ENCODE data around the gene CTDSPL. TPM values are rescaled to one million over a fixed set of nuclear protein-coding genes. Genes with fewer than 3 reads are reported as not detected.

CTDSPL gene
- total RNA-seq, 1 donor from 2014 or later: 43.0 TPM

DNA sequence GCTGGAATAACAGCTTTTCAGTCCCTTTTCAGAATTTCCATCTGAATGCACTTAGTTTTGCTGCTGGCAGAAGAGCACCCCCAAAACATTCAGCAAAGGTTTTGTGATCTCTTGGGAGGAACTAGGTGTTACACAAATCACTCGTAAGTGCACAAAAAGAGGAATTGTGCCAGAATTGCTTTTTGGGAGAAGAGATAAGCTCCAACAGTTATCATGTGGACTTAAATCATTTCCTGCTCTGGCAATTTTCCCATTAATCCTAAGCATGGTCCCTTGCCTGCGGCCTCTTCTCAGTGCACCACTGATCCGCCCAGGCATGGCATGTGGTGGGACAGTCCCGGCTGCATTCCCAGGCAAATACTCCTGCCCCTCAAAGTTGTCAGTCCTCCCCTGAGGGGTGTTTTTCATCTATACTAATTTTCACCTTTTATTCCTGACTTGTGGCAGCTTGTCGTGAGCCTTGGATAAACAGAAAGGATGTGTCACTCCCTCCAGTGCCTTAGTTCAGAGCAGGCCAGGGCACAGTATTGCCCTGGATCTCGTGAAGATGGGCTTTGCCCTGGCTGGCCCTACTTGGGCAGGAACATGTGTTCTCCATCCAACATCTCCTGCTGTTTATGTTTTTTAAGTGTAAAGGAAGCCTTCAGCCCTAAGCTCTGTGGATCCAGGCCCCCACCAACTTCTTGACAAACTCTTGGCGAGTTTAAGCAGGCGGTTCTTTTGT is 84.3 kb downstream of the CTDSPL start:
- no peaks in the 10 kb centered on the region for H3K27me3 Mint-ChIP-seq (ENCODE audit: insufficient read depth, low read depth)

GRCh38 chr3:37946531-37946889 is 84.8 kb downstream of the CTDSPL start:
- Mint-ChIP-seq H3K4me3 (peak overlapping the region; percentile 25), H3K4me1 (peaks cover 28% of the 10 kb centered on the region), H3K27me3 (ENCODE audit: insufficient read depth, low read depth) (no peaks in the 10 kb centered on the region), H3K9me3 (no peaks in the 10 kb centered on the region), H3K36me3 (peaks cover 16% of the 10 kb centered on the region), H3K27ac (peak overlapping the region; percentile 72)
- no peak overlapping the region for H3K27ac ChIP-seq
- no peak overlapping the region for H2AFZ ChIP-seq (replicated peaks)
- no peaks in the 10 kb centered on the region for H3K9me3 ChIP-seq (ENCODE audit: low read depth)
- H3F3A ChIP-seq (ENCODE audit: low read depth): no peaks in the 10 kb centered on the region
- no peaks in the 10 kb centered on the region for H3K79me2 ChIP-seq (ENCODE audit: low read depth)
- H3K4me2 ChIP-seq: no peak overlapping the region
- no peaks in the 10 kb centered on the region for H3K36me3 ChIP-seq
- TF ChIP-seq, protein P1, sequence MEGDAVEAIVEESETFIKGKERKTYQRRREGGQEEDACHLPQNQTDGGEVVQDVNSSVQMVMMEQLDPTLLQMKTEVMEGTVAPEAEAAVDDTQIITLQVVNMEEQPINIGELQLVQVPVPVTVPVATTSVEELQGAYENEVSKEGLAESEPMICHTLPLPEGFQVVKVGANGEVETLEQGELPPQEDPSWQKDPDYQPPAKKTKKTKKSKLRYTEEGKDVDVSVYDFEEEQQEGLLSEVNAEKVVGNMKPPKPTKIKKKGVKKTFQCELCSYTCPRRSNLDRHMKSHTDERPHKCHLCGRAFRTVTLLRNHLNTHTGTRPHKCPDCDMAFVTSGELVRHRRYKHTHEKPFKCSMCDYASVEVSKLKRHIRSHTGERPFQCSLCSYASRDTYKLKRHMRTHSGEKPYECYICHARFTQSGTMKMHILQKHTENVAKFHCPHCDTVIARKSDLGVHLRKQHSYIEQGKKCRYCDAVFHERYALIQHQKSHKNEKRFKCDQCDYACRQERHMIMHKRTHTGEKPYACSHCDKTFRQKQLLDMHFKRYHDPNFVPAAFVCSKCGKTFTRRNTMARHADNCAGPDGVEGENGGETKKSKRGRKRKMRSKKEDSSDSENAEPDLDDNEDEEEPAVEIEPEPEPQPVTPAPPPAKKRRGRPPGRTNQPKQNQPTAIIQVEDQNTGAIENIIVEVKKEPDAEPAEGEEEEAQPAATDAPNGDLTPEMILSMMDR (IDR thresholded peaks at IDR 0.05): no peak
- TF ChIP-seq EZH2phosphoT487 (IDR thresholded peaks at IDR 0.05) (no peak), EZH2 (IDR thresholded peaks at IDR 0.05) (no peak)
- H3K9ac ChIP-seq: no peak overlapping the region
- no peaks in the 10 kb centered on the region for H4K20me1 ChIP-seq (ENCODE audit: low read depth)
- H3K4me1 ChIP-seq: peaks cover 6% of the 10 kb centered on the region
- H3K27me3 ChIP-seq: no peaks in the 10 kb centered on the region
- H3K4me3 ChIP-seq: no peak overlapping the region
- no peak for DNase-seq (ENCODE audit: low spot score)

More for the DNA sequence above, 84.3 kb downstream of the CTDSPL start:
- Histone ChIP-seq H3K27ac (no peak overlapping the region), H3K27me3 (no peaks in the 10 kb centered on the region), H3K4me1 (peaks cover 6% of the 10 kb centered on the region), H3K4me3 (no peak overlapping the region), H2AFZ (replicated peaks) (no peak overlapping the region), H3K9ac (no peak overlapping the region), H3F3A (ENCODE audit: low read depth) (no peaks in the 10 kb centered on the region), H3K4me2 (no peak overlapping the region), H4K20me1 (ENCODE audit: low read depth) (no peaks in the 10 kb centered on the region), H3K36me3 (no peaks in the 10 kb centered on the region), H3K9me3 (ENCODE audit: low read depth) (no peaks in the 10 kb centered on the region), H3K79me2 (ENCODE audit: low read depth) (no peaks in the 10 kb centered on the region)
- TF ChIP-seq EZH2 (IDR thresholded peaks at IDR 0.05) (no peak), EZH2phosphoT487 (IDR thresholded peaks at IDR 0.05) (no peak)
- TF ChIP-seq, protein P1 (IDR thresholded peaks at IDR 0.05): no peak
- no peaks in the 10 kb centered on the region for H3K9me3 Mint-ChIP-seq
- H3K4me3 Mint-ChIP-seq: peak overlapping the region; percentile 25
- no peak for DNase-seq (ENCODE audit: low spot score)
- H3K36me3 Mint-ChIP-seq: peaks cover 16% of the 10 kb centered on the region
- peaks cover 29% of the 10 kb centered on the region for H3K4me1 Mint-ChIP-seq
- peak overlapping the region; percentile 72 for H3K27ac Mint-ChIP-seq

DNA sequence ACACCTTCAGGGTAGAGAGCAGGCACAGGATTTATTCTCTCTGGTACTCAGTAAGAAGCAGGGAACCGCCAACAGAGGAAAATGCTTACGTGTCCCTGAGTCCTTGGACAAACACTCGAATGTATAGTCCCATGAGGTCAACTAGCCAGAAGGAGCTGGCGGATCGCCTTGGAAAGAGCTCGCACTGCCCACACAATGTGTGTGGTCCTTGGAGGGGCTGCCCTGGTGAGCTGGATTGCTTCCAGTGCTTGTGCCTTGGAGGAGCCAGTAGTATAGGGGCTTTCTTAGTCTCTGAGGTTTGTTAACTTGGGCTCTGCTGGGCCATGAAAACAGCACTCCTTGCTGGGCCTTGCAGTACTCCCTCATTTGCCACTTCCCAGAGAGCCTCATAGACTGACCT is 88.2 kb downstream of the CTDSPL start:
- H3K4me1 ChIP-seq: peaks cover 6% of the 10 kb centered on the region
- no peak overlapping the region for H2AFZ ChIP-seq (replicated peaks)
- H3K9ac ChIP-seq: no peak overlapping the region
- H3K36me3 ChIP-seq: no peaks in the 10 kb centered on the region
- no peak overlapping the region for H3K4me3 ChIP-seq
- H3K4me1 Mint-ChIP-seq: peaks cover 21% of the 10 kb centered on the region
- H3K4me3 Mint-ChIP-seq: no peak overlapping the region
- H3F3A ChIP-seq (ENCODE audit: low read depth): no peaks in the 10 kb centered on the region
- H3K9me3 Mint-ChIP-seq: peaks cover 2% of the 10 kb centered on the region
- no peaks in the 10 kb centered on the region for H3K27me3 ChIP-seq
- H4K20me1 ChIP-seq (ENCODE audit: low read depth): no peaks in the 10 kb centered on the region
- peaks cover 26% of the 10 kb centered on the region for H3K36me3 Mint-ChIP-seq
- TF ChIP-seq, protein P1 (IDR thresholded peaks at IDR 0.05): no peak
- TF ChIP-seq EZH2phosphoT487 (IDR thresholded peaks at IDR 0.05): no peak
- TF ChIP-seq EZH2 (IDR thresholded peaks at IDR 0.05): no peak
- DNase-seq (ENCODE audit: low spot score): peak; percentile 18
- H3K79me2 ChIP-seq (ENCODE audit: low read depth): no peaks in the 10 kb centered on the region
- H3K4me2 ChIP-seq: no peak overlapping the region
- no peak overlapping the region for H3K27ac ChIP-seq
- H3K27ac Mint-ChIP-seq: no peak overlapping the region
- H3K27me3 Mint-ChIP-seq (ENCODE audit: insufficient read depth, low read depth): no peaks in the 10 kb centered on the region
- H3K9me3 ChIP-seq (ENCODE audit: low read depth): no peaks in the 10 kb centered on the region

Data from neural progenitor cell (in vitro differentiated cells).